Measurements from ENCODE around the gene PHACTR1. TPM values are rescaled to one million over a fixed set of nuclear protein-coding genes. Genes with fewer than 3 reads are reported as not detected.
A peak's percentile ranks its signal among the peaks of the same experiment; 100 is the strongest.

The PHACTR1 gene
- total RNA-seq, 1 donor from 2014 or later: 7.9 TPM

DNA sequence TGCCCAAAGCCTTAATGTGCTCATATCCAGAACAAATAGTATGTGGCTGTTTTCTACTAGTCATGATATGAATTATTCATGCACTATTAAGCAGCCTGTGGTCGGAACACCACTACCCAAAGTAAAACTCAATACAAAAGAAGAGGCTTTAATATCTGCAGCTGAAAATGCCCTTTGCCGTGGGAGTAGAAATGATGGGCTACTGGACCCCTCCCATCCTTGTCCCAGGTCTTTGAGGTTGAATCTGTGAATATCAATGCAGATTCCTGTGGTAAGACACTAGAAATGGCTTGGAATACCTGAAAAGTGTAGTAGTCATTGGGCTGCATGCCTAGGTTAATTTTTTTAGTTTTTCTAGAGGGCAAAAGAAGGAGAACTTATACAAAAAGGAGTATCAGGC lies 308.0 kb downstream of the PHACTR1 start:
- DNase-seq (ENCODE audit: low read depth): no peak

DNA sequence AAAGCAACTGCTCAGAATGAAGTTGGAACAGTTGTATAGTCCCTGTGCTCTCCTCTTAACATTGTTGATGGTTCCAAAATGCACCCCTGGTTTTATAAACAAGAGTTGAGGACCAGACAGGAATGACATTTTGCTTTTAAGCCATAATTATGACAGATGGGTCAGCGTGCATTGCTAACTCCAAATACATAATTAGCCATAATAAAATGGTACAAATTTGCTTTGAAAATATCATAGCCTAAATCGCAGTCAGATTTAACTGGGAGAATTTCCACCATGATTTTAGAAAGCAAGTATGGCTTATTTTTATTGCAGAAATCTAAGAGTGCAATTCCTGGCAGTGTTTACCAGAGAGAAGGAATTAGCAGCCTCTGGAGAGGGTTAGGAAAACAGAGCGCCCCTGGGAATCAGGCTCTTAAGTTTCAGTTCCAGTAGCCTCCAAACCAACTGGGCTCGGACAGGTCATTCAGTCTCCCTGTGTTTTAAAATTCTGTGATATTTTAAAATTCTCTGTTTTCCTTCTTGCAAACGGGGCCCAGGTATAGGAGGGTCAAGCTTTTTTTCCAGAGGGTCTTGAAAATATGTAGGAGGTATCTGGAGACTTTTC lies 309.4 kb downstream of the PHACTR1 start:
- DNase-seq (ENCODE audit: low read depth): no peak

DNA sequence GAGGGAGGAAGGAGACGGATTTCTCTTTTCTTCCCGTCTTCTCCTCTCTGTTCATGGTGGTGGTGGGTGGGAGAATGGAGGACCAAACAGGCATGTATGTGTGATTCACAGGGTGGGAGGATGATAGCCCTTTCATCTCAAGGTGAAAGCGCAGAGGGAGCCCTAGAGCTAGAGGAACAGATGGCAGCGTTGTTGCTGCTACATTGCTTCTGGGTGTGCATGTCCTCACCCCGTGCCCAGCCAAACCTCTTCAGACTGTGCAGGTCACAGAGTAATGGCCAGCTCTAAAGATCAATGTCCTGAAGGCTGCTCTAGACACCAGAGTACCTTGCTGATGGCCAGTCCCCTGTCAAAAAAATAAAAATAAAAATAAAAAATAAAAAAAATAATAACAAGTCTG lies 310.0 kb downstream of the PHACTR1 start:
- DNase-seq (ENCODE audit: low read depth): no peak

DNA sequence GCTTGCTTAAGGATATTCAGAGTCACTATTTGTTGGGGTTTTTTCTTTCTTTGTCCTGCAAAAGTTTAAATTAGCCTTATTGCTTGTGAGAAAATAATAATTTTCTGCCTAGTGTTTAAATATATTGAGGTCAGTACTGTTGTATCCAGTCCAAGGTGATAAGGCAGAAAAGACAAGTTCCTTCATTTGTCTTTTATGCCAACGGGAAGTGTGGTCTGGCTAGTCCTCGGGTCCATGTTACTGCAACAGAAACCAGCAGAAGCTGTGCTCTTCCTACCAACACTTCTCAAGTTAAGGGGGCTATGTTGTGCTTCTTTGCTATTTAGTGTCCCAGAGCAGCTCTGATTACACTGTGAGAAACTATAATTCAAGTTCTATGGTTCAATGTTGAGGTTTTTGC lies 310.6 kb downstream of the PHACTR1 start:
- no peak for DNase-seq (ENCODE audit: low read depth)

DNA sequence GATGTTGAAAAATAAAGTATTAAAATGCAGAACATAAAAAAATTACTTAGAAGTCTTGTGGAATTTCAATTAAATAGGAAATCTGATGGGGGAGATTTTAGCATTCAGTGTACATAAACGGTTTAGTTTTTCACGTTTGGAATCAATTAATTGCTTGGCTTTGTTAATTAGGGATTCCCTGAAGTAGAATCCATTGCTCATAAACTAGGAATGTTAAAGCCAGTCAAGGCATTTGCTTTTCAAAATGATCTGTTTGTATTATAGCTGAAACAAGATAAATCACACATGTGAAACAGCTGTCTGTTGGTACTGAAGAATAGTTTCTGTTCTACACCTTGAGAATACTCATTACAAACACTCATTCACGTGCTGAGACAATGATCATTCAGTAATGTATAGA lies 313.8 kb downstream of the PHACTR1 start:
- no peak for DNase-seq (ENCODE audit: low read depth)

- no peak for DNase-seq (ENCODE audit: low read depth)
Measured at GRCh38 chr6:13032566-13032965, 316.0 kb downstream of the PHACTR1 start.

GRCh38 chr6:13033145-13033544 lies 316.6 kb downstream of the PHACTR1 start:
- DNase-seq (ENCODE audit: low read depth): no peak

GRCh38 chr6:13034316-13034715 lies 317.7 kb downstream of the PHACTR1 start:
- no peak for DNase-seq (ENCODE audit: low read depth)

- no peak for DNase-seq (ENCODE audit: low read depth)
Measured at GRCh38 chr6:13035606-13036005, 319.0 kb downstream of the PHACTR1 start.

DNA sequence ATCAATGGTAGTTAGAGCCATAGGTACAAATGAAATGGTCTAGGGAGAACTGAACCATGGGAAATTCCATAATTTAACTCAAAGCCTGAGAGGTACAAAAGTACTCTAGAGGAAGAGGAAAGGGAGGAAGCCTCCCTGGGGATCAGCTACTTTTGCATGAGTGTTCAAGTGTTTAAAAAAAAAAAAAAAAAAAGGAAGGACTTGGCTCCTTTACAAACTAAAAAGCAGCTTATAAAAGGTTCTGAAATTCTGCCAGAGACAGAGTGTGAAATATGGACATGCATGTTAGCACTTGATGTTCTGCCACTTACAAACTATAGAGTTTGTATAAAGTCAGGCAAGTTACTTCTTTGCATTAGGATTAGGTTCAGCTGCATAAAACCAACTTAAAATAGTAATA lies 321.7 kb downstream of the PHACTR1 start:
- DNase-seq (ENCODE audit: low read depth): peak; percentile 31

DNA sequence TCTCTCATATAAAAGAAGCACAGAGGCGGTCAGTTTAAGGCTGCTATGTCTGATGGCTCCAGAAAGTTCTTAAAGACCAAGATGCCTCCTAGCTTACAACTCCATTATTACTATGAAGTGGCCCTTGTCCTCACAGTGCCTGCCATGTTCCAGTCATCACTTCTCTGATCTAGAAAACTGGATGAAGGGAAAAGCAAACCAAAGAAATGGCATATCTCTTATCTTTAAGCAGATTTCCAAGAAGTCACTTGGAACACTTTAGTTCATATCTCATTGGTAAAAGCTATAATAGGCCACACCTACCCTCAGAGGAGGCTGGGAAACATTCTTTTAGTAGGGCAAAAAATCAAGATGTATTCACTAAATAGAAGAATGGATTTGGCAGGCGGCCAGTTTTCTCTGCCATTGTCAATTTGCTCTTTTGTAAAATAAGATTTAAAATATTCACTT lies 322.2 kb downstream of the PHACTR1 start:
- peak; percentile 5 for DNase-seq (ENCODE audit: low read depth)

GRCh38 chr6:13044390-13044789 lies 327.8 kb downstream of the PHACTR1 start:
- DNase-seq (ENCODE audit: low read depth): no peak

DNA sequence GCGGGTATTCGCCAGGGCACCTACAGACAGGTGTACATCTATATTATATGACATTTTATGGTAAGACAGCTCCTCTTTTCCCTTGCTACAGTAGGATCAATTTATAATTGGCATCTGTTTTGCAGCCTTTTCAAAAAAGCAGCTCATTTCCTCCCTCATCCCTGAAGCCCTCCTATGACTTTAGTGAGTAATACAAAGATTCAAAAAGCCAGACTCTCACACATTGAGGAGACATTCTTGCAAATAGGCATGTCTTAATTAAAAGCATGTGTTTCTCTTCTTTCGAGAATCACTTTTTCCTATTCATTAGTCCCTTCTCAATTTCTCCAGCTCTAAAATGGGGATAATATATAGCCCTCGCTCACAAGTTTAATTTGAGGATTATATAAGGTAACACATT lies 328.3 kb downstream of the PHACTR1 start:
- no peak for DNase-seq (ENCODE audit: low read depth)

DNA sequence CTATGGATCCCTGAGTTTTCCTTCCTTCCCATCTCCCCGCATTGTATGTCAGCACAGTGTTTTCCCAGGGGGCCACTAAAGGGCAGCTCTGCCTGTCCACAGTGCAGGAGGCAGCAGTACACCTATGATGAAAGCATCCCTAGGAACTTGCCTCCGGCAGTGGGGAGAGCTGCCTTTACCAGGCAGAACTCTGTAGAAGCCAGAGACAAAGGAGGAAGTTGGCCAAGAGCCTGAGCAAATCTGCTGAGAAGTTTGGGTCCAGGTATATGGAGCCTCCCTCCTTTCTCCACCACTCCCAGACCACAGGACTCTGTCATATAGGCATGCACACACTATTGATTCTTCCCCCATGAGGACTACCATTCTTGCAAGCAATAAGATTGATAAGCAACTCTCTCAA lies 329.1 kb downstream of the PHACTR1 start:
- DNase-seq (ENCODE audit: low read depth): no peak

- no peak for DNase-seq (ENCODE audit: low read depth)
Measured at GRCh38 chr6:13046084-13046483, 329.5 kb downstream of the PHACTR1 start.

GRCh38 chr6:13048113-13048512 lies 331.5 kb downstream of the PHACTR1 start:
- peak; percentile 8 for DNase-seq (ENCODE audit: low read depth)

- DNase-seq (ENCODE audit: low read depth): no peak
Measured at GRCh38 chr6:13049666-13050254, 333.2 kb downstream of the PHACTR1 start.

DNA sequence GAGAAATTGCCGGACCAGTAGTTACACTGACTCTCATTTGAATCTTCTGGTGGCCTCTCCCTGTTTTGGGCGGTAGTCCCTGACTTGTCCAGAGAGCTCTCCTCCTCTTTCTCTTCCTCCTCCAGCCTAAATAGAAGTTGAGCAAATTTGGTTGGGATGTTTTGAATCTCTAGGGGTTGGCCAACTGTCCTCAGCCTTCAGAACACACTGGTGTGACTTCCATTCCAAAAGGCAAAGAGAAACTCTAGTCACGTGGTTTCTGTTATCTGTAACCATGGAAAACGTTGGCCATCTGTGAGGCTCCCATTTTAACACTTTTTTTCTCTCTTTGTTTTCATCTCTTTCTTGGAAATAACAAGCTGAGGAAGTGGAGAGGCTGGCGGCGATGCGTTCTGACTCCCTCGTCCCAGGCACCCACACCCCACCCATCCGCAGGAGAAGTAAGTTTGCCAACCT lies 336.5 kb downstream of the PHACTR1 start:
- no peak for DNase-seq (ENCODE audit: low read depth)

DNA sequence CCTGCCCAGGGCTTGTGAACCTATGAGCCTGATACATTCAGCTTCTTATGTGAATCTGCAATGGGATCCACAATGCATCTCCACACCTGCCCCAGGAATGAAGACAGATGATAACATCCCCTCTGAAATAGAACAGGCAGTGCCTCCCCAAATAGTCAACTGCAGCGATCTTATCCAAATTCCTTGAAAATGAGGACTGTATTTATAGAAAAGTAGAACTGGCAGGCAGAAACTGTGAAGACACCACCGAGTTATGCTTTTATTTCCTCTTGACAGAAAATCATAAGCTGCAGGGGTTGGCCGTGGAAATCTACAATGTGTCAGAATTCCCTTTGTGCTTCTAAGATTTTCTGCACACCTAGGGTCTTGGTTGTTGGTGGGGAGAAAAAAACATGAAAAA lies 341.5 kb downstream of the PHACTR1 start:
- no peak for DNase-seq (ENCODE audit: low read depth)

GRCh38 chr6:13059026-13059425 lies 342.5 kb downstream of the PHACTR1 start:
- DNase-seq (ENCODE audit: low read depth): no peak

DNA sequence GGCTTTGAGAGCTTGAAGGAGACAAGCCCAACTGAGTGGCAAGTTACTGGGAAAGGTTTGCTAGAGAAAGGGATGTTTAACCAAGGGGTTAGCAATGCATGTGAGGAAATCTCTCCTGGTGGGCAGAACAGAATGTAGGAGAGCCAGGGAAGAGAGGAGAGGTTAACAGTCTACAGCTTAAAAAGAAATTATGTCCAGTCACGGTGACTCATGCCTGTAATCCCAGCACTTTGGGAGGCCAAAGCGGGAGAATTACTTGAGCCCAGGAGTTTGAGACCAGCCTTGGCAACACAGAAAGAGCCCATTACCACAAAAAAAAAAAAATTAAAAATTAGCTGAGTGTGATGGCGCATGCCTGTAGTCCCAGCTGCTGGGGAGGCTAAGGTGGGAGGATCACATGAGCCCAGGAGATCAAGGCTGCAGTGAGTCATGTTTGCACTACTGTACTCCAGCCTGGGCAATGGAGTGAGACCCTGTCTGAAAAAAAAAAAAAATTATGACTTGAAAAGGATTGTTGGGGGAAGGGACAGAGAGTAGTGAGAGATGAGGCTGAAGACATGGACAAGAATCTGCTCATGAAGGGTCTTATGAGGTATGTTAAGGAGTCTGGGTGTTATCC lies 346.8 kb downstream of the PHACTR1 start:
- no peak for DNase-seq (ENCODE audit: low read depth)

- DNase-seq (ENCODE audit: low read depth): no peak
Measured at GRCh38 chr6:13065581-13065980, 349.0 kb downstream of the PHACTR1 start.

- no peak for DNase-seq (ENCODE audit: low read depth)
Measured at GRCh38 chr6:13066050-13066449, 349.5 kb downstream of the PHACTR1 start.
